ENCODE measurements around the gene GALE. TPM values are rescaled to one million over a fixed set of nuclear protein-coding genes. Genes with fewer than 3 reads are reported as not detected.

GALE gene
- total RNA-seq, 2 experiments from 2014 or later, result 39.0 to 41.2 TPM

DNA sequence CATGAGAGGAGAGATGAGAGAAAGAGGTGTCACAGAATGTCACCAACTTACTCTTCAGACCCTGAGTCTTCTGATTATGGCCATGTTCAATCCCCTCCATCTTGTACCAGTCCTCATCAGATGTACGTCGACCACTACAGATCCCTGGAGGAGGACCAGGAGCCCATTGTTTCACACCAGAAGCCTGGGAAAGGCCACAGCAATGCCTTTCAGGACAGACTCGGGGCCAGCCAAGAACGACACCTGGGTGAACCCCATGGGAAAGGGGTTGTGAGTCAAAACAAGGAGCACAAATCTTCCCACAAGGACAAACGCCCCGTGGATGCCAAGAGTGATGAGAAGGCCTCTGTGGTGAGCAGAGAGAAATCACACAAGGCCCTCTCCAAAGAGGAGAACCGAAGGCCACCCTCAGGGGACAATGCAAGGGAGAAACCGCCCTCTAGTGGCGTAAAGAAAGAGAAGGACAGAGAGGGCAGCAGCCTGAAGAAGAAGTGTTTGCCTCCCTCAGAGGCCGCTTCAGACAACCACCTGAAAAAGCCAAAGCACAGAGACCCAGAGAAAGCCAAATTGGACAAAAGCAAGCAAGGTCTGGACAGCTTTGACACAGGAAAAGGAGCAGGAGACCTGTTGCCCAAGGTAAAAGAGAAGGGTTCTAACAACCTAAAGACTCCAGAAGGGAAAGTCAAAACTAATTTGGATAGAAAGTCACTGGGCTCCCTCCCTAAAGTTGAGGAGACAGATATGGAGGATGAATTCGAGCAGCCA, 49.3 kb downstream of the GALE start:
- Mint-ChIP-seq H3K36me3 (peaks cover 53% of the 10 kb centered on the region), H3K9me3 (ENCODE audit: low read depth) (no peaks in the 10 kb centered on the region), H3K4me1 (peaks cover 31% of the 10 kb centered on the region), H3K27ac (peak overlapping the region; percentile 58), H3K4me3 (no peak overlapping the region), H3K27me3 (no peaks in the 10 kb centered on the region)
- ATAC-seq (peak; percentile 78), DNase-seq (peak; percentile 56)
- CTCF ChIA-PET, result interaction anchor here (0.9 to 1.7 kb wide), 6 partner anchors 8 to 60 kb away, joined by 3 to 6 read pairs (median 4); partner anchors contain the start of genes ELOA and RPL11

DNA sequence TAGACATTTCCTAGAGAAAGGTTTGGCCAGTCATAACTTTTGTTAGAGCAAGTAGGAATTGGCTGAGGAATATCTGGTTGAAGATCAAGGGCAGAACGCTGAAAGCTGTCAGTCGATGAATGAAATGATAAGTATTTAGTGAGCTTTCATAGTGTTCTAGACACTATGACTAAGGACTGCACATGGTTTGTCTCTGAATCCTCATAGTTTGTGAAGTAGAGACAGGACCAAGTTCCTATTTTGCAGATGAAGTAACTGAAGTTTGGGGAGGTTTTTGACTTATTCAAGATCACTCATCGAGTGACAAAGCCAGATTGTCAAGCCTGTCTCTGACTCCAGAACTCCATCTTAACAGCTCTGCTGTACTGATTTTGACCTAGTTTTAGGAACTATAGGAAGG, 52.5 kb downstream of the GALE start:
- Mint-ChIP-seq H3K9me3 (ENCODE audit: low read depth) (no peaks in the 10 kb centered on the region), H3K27ac (no peak overlapping the region), H3K4me3 (no peak overlapping the region), H3K27me3 (no peaks in the 10 kb centered on the region), H3K36me3 (peaks cover 29% of the 10 kb centered on the region), H3K4me1 (peaks cover 46% of the 10 kb centered on the region)
- CTCF ChIA-PET, result no interaction called here
- DNase-seq (no peak), ATAC-seq (no peak)

Other genes with a start within 250 kb of the GALE start
- gene ID3, start 241.3 kb downstream of the GALE start, total RNA-seq, result 10 to 100 TPM; 14.4 to 34.2 TPM
- 1,000 to 10,000 TPM in 1 of 2 experiments, 100 to 1,000 TPM in 1; 844 to 1,001 TPM for gene RPL11, start 108.9 kb downstream of the GALE start, total RNA-seq
- gene ELOA, start 57.3 kb downstream of the GALE start, total RNA-seq, result 10 to 100 TPM; 30.1 to 40.7 TPM
- gene PITHD1, start 22.3 kb downstream of the GALE start, total RNA-seq, result 10 to 100 TPM; 52.9 to 67.1 TPM
- gene LYPLA2, start 9.6 kb downstream of the GALE start, total RNA-seq, result 10 to 100 TPM; 75.7 to 87.2 TPM
- 10 to 100 TPM; 23.8 to 29.0 TPM for gene HMGCL, start 24.7 kb upstream of the GALE start, total RNA-seq
- 1 to 10 TPM; 5.6 to 6.5 TPM for gene FUCA1, start 67.5 kb upstream of the GALE start, total RNA-seq
- gene CNR2, start 112.6 kb upstream of the GALE start, total RNA-seq, result under 1 TPM; 0.14 to 0.47 TPM
- 100 to 1,000 TPM; 139 to 147 TPM for gene PNRC2, start 159.1 kb upstream of the GALE start, total RNA-seq
- gene SRSF10, start 179.6 kb upstream of the GALE start, total RNA-seq, result 100 to 1,000 TPM; 221 to 226 TPM